K562 (cell line): ENCODE results near the gene TUT1. TPM values are rescaled to one million over a fixed set of nuclear protein-coding genes. Genes with fewer than 3 reads are reported as not detected.

Source experiments
- ARID1B ChIP-seq: fragments of 450-650 bp; IDR thresholded peaks from 2 replicates; pipeline ENCODE4 v1.6.1; 2016; ENCODE audit warnings: antibody characterized with exemption, mild to moderate bottlenecking, inconsistent platforms
- CREB1 ChIP-seq, 2 experiments: sonication (generic) in 1 of 2; formaldehyde crosslinking in 1 of 2; IDR thresholded peaks; 2 replicates each; pipeline versions ENCODE4 v1.6.1 to v1.8.0; 2012 to 2022; ENCODE audit warnings: inconsistent platforms in 1 of 2, mild to moderate bottlenecking in 1 of 2, missing genetic modification reagents in 1 of 2, moderate library complexity in 1 of 2
- DPF2 ChIP-seq: fragments of 450-650 bp; IDR thresholded peaks from 2 replicates; pipeline ENCODE4 v1.6.1; 2016
- EHMT2 ChIP-seq: fragments of 450-650 bp; IDR thresholded peaks from 2 replicates; pipeline ENCODE4 v1.6.1; 2018; ENCODE audit warnings: antibody characterized with exemption
- FOXK1 ChIP-seq: sonication (generic); formaldehyde crosslinking; IDR thresholded peaks from 2 replicates; pipeline ENCODE4 v1.8.0; 2022; ENCODE audit warnings: missing genetic modification reagents, mild to moderate bottlenecking, borderline replicate concordance
- GABPA ChIP-seq: fragments of 200-800 bp; sonication (Bioruptor generic); conservative IDR thresholded peaks from 2 replicates; pipeline ENCODE4 v1.6.1; 2016; ENCODE audit warnings: low read depth, missing genetic modification characterization, missing compliant biosample characterization
- GTF3C2 ChIP-seq: IDR thresholded peaks from 3 replicates; pipeline ENCODE4 v1.6.1; 2011; ENCODE audit warnings: borderline replicate concordance, mild to moderate bottlenecking, moderate library complexity; ENCODE audit not compliant: insufficient read length; ENCODE audit errors: extremely low read depth
- HIVEP1 ChIP-seq: fragments of 250-450 bp; sonication (Bioruptor Pico); IDR thresholded peaks from 2 replicates; pipeline ENCODE4 v1.4.0; 2020; ENCODE audit warnings: mild to moderate bottlenecking
- ILF3 ChIP-seq: fragments of 450-650 bp; IDR thresholded peaks from 2 replicates; pipeline ENCODE4 v1.6.1; 2018; ENCODE audit warnings: antibody characterized with exemption, mild to moderate bottlenecking, moderate library complexity, borderline replicate concordance
- IRF2 ChIP-seq: sonication (generic); formaldehyde crosslinking; IDR thresholded peaks from 2 replicates; pipeline ENCODE4 v1.8.1; 2022; ENCODE audit warnings: mild to moderate bottlenecking, missing genetic modification reagents
- MAX ChIP-seq: sonication (generic); formaldehyde crosslinking; IDR thresholded peaks from 2 replicates; pipeline ENCODE4 v1.9.0; 2022; ENCODE audit warnings: mild to moderate bottlenecking, missing genetic modification reagents
- MYBL2 ChIP-seq, 2 experiments: fragments of 450-650 bp in 1 of 2; sonication (generic) in 1 of 2; formaldehyde crosslinking in 1 of 2; IDR thresholded peaks; 2 replicates each; pipeline versions ENCODE4 v1.6.1 to v1.8.1; 2017 to 2022; ENCODE audit warnings: borderline replicate concordance in 1 of 2, inconsistent platforms in 1 of 2, low read depth in 1 of 2, mild to moderate bottlenecking in 1 of 2, missing genetic modification reagents in 1 of 2, moderate library complexity in 1 of 2
- NRF1 ChIP-seq, 2 experiments: fragments of 450-650 bp; IDR thresholded peaks in 1 of 2; conservative IDR thresholded peaks in 1 of 2; 2 replicates each; pipeline ENCODE4 v1.6.1; 2014; ENCODE audit warnings: mild to moderate bottlenecking in 2 of 2
- PHF20 ChIP-seq: fragments of 450-650 bp; IDR thresholded peaks from 2 replicates; pipeline ENCODE4 v1.6.1; 2018; ENCODE audit not compliant: partially characterized antibody
- RFX5 ChIP-seq: IDR thresholded peaks from 2 replicates; pipeline ENCODE4 v1.6.1; 2011; ENCODE audit warnings: low read depth, mild to moderate bottlenecking, improper control_type of control experiment, low read length
- SMARCA4 ChIP-seq: fragments of 450-650 bp; IDR thresholded peaks from 2 replicates; pipeline ENCODE4 v1.6.1; 2016
- SREBF1 ChIP-seq: fragments of 150-350 bp; IDR thresholded peaks from 2 replicates; pipeline ENCODE4 v1.6.1; 2014; ENCODE audit warnings: antibody characterized with exemption, low read depth, low read length, borderline replicate concordance
- SRSF7 ChIP-seq: fragments of 200-400 bp; formaldehyde crosslinking; optimal IDR thresholded peaks from 2 replicates; pipeline ENCODE3; 2017; ENCODE audit warnings: mild to moderate bottlenecking, low read depth, low read length
- USF2 ChIP-seq: sonication (generic); formaldehyde crosslinking; IDR thresholded peaks from 2 replicates; pipeline ENCODE4 v1.5.0; 2020; ENCODE audit warnings: missing genetic modification reagents
- ZBTB17 ChIP-seq: fragments of 450-650 bp; formaldehyde crosslinking; IDR thresholded peaks from 2 replicates; pipeline ENCODE4 v1.4.0; 2020; ENCODE audit warnings: mild to moderate bottlenecking
- ZNF133 ChIP-seq: fragments of 250-450 bp; sonication (Bioruptor Pico); IDR thresholded peaks from 2 replicates; pipeline ENCODE4 v1.4.0; 2020; ENCODE audit warnings: mild to moderate bottlenecking
- ZNF3 ChIP-seq: fragments of 250-450 bp; sonication (Bioruptor Pico); IDR thresholded peaks from 2 replicates; pipeline ENCODE4 v1.5.0; 2021; ENCODE audit warnings: mild to moderate bottlenecking, moderate library complexity
- ZNF324 ChIP-seq: fragments of 250-450 bp; sonication (Bioruptor Pico); IDR thresholded peaks from 2 replicates; pipeline ENCODE4 v1.4.0; 2020; ENCODE audit warnings: mild to moderate bottlenecking
- ZNF589 ChIP-seq: fragments of 200-800 bp; sonication (Bioruptor generic); IDR thresholded peaks from 2 replicates; pipeline ENCODE4 v1.6.1; 2016; ENCODE audit warnings: low read depth, missing genetic modification characterization, missing compliant biosample characterization
- ZNF668 ChIP-seq: fragments of 250-450 bp; sonication (Bioruptor Pico); IDR thresholded peaks from 2 replicates; pipeline ENCODE4 v1.8.0; 2022; ENCODE audit warnings: mild to moderate bottlenecking, inconsistent platforms
- ZNF79 ChIP-seq: fragments of 250-450 bp; sonication (Bioruptor Pico); IDR thresholded peaks from 2 replicates; pipeline ENCODE4 v1.4.0; 2020; ENCODE audit warnings: low read depth, mild to moderate bottlenecking, moderate library complexity
- polyA plus RNA-seq, 8 experiments: library from polyadenylated mRNA; depleted of rRNA in 4 of 8; stranded (reverse) in 5 of 8; unstranded in 3 of 8; fragments of >200 nt; fragmentation: Nextera tagmentation in 2 of 8; fragmentation: Illumina TruSeq in 1 of 8; extraction: Ambion mirVana in 2 of 8; extraction: Trizol in 1 of 8; gene quantifications; 2 replicates each; pipeline versions ENCODE4 v1.2.1 to v1.2.3, GENCODE V29; 2011 to 2014; ENCODE audit warnings: inconsistent platforms in 1 of 8, missing spikeins in 1 of 8
- total RNA-seq, 7 experiments: library from RNA; depleted of rRNA in 6 of 7; stranded (reverse); fragments of >200 nt in 6 of 7; fragmentation: Illumina TruSeq in 2 of 7; extraction: Trizol in 2 of 7; gene quantifications; 2 replicates each; pipeline versions ENCODE4 v1.2.1 to v1.2.3, GENCODE V29; 2011 to 2021; ENCODE audit warnings: low replicate concordance in 1 of 7

Gene TUT1
- total and polyA plus RNA-seq, 9 of the 15 experiments (the other 6 are each of a cell fraction or from before 2014, with no cell fraction given) = 0.66 to 44.3 (median 15.7) TPM

- TF ChIP-seq SREBF1 = peak; percentile 44; the same call in 1 of the 2 replicates
- no peak for TF ChIP-seq FOXK1 (CRISPR knock-in tag)
- peak; percentile 95 for TF ChIP-seq RFX5
- TF ChIP-seq MYBL2 (IDR thresholded peaks at IDR 0.05; ENCODE audit: low read depth) = no peak
- no peak for TF ChIP-seq MYBL2 (CRISPR knock-in tag; IDR thresholded peaks at IDR 0.05; ENCODE audit: borderline replicate concordance)
- peak; percentile 59 to 68 for TF ChIP-seq NRF1 (conservative IDR thresholded peaks at IDR 0.05 in 1 of 2, IDR thresholded peaks at IDR 0.05 in 1 of 2)
- TF ChIP-seq GABPA (tag) = no peak
- peak; percentile 55; the same call in 1 of the 2 replicates for TF ChIP-seq ZNF589 (CRISPR knock-in tag)
- TF ChIP-seq USF2 (CRISPR knock-in tag) = no peak
- peak; percentile 49 for TF ChIP-seq SMARCA4
- TF ChIP-seq PHF20 = no peak
- no peak for TF ChIP-seq IRF2
- peak; percentile 15; the same call in 1 of the 2 replicates for TF ChIP-seq ZBTB17 (CRISPR knock-in tag)
- 0 out of 2 replicates have a peak, but pooled peaks have one; percentile 57 for TF ChIP-seq ZNF668
- no peak for TF ChIP-seq ZNF79 (CRISPR knock-in tag)
- 0 out of 2 replicates have a peak, but pooled peaks have one; percentile 9 for TF ChIP-seq DPF2
- peak; percentile 86 for TF ChIP-seq MAX (CRISPR knock-in tag)
- peak; percentile 56 for TF ChIP-seq ARID1B
- 0 out of 2 replicates have a peak, but pooled peaks have one; percentile 78 for TF ChIP-seq HIVEP1 (CRISPR knock-in tag)
- TF ChIP-seq ILF3 = no peak
- no peak for TF ChIP-seq ZNF133 (CRISPR knock-in tag)
- no peak for TF ChIP-seq EHMT2
- TF ChIP-seq ZNF3 (CRISPR knock-in tag) = no peak
- peak; percentile 38; the same call in 1 of the 2 replicates for TF ChIP-seq CREB1 (IDR thresholded peaks at IDR 0.05)
- no peak for TF ChIP-seq CREB1 (CRISPR knock-in tag; IDR thresholded peaks at IDR 0.05)
- TF ChIP-seq GTF3C2 = no peak
- no peak for TF ChIP-seq ZNF324
- no peak for TF ChIP-seq SRSF7
Measured at GRCh38 chr11:62556108-62556874, 35.0 kb downstream of the TUT1 start (continued).
